CD1c-positive myeloid dendritic cell (primary cell): Measurements from ENCODE around the gene ATP6V1F.
A peak's percentile ranks its signal among the peaks of the same experiment; 100 is the strongest.

ENCODE experiments used
- DNase-seq: peaks from one replicate; pipeline ENCODE4 v3.0.0-alpha.2; 2016; ENCODE audit errors: extremely low spot score

ATP6V1F gene

GRCh38 chr7:128835790-128836641, 26.6 kb upstream of the ATP6V1F start:
- DNase-seq, result no peak

GRCh38 chr7:128836729-128837348, 25.8 kb upstream of the ATP6V1F start:
- no peak for DNase-seq

GRCh38 chr7:128837521-128837921, 25.1 kb upstream of the ATP6V1F start:
- DNase-seq, result no peak

GRCh38 chr7:128838109-128838779, 24.4 kb upstream of the ATP6V1F start:
- no peak for DNase-seq

- no peak for DNase-seq
Observed at GRCh38 chr7:128838981-128839731, 23.5 kb upstream of the ATP6V1F start.

- no peak for DNase-seq
Observed at GRCh38 chr7:128839751-128840177, 22.9 kb upstream of the ATP6V1F start.

- DNase-seq, result no peak
Observed at GRCh38 chr7:128840326-128841170, 22.1 kb upstream of the ATP6V1F start.

- DNase-seq, result no peak
Observed at GRCh38 chr7:128841171-128841690, 21.4 kb upstream of the ATP6V1F start.

GRCh38 chr7:128841921-128842673, 20.6 kb upstream of the ATP6V1F start:
- peak; percentile 71 for DNase-seq

- no peak for DNase-seq
Observed at GRCh38 chr7:128842674-128843641, 19.7 kb upstream of the ATP6V1F start.

- no peak for DNase-seq
Observed at GRCh38 chr7:128843938-128844621, 18.6 kb upstream of the ATP6V1F start.

- DNase-seq, result no peak
Observed at GRCh38 chr7:128844777-128845311, 17.8 kb upstream of the ATP6V1F start.

- DNase-seq, result no peak
Observed at GRCh38 chr7:128845475-128845874, 17.2 kb upstream of the ATP6V1F start.

GRCh38 chr7:128845987-128846386, 16.7 kb upstream of the ATP6V1F start:
- DNase-seq, result no peak

- DNase-seq, result no peak
Observed at GRCh38 chr7:128846781-128847444, 15.7 kb upstream of the ATP6V1F start.

GRCh38 chr7:128847721-128848211, 14.9 kb upstream of the ATP6V1F start:
- no peak for DNase-seq
